GM12872 (cell line): ENCODE results near the gene GORASP2.
A peak's percentile ranks its signal among the peaks of the same experiment; 100 is the strongest.

Experiments
- CTCF ChIP-seq: IDR thresholded peaks from 3 replicates; pipeline ENCODE4 v1.5.1; 2011; ENCODE audit warnings: low read depth, mild to moderate bottlenecking, low read length, moderate library complexity; ENCODE audit not compliant: insufficient read depth

Gene GORASP2

GRCh38 chr2:170969872-170970496 lies 40.9 kb downstream of the GORASP2 start:
- TF ChIP-seq CTCF: no peak

- no peak for TF ChIP-seq CTCF
Measured at GRCh38 chr2:170971071-170971470, 42.0 kb downstream of the GORASP2 start.

GRCh38 chr2:170972296-170973224 lies 43.5 kb downstream of the GORASP2 start:
- TF ChIP-seq CTCF: no peak

GRCh38 chr2:170973225-170973491 lies 44.1 kb downstream of the GORASP2 start:
- no peak; the same call in 2 of the 3 replicates for TF ChIP-seq CTCF

- peak; percentile 80; the same call in 2 of the 3 replicates for TF ChIP-seq CTCF
Measured at GRCh38 chr2:170973492-170974303, 44.6 kb downstream of the GORASP2 start.

- TF ChIP-seq CTCF: no peak
Measured at GRCh38 chr2:170974304-170974993, 45.4 kb downstream of the GORASP2 start.
